Measurements from ENCODE around the gene DNMT3L. TPM values are rescaled to one million over a fixed set of nuclear protein-coding genes. Genes with fewer than 3 reads are reported as not detected.
A peak's percentile ranks its signal among the peaks of the same experiment; 100 is the strongest.
"Not testable (repeated sequence)": the region's sequence is repeated elsewhere in the genome, so short reads cannot be mapped to it uniquely, and the experiment has no call there.

The DNMT3L gene
- total RNA-seq, 2 experiments from 2014 or later: not detected

DNA sequence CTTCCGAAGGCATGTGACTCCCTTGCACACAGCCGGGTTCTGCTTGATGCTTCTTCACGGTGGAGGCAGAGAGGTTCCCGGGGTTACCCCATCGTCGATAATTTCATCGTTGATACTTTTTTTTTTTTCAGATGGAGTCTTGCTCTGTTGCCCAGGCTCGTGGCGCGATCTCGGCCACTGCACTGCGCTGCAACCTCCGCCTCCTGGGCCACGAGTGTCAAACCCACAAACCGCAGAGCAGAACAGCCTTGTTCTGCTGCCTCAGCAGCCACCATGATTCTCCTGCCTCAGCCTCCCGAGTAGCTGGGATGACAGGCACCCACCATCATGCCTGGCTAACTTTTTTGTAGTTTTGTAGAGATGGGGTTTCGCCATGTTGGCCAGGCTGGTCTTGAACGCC, 41.0 kb downstream of the DNMT3L start:
- DNase-seq (ENCODE audit: low spot score); H4K20me1 ChIP-seq (ENCODE audit: insufficient read depth, low read length); H2AFZ ChIP-seq (ENCODE audit: low read length); H3K27ac ChIP-seq (ENCODE audit: low read depth, low read length, poor library complexity, severe bottlenecking); CTCF ChIA-PET (ENCODE audit: unreplicated experiment); H3K79me2 ChIP-seq (ENCODE audit: insufficient read depth, low read depth, low read length); H3K4me3 ChIP-seq (ENCODE audit: low read depth, low read length, poor library complexity, severe bottlenecking); H3K36me3 ChIP-seq (ENCODE audit: insufficient read depth, low read length); intact Hi-C loops (cut with micrococcal nuclease; ENCODE audit: unreplicated experiment); H3K9me3 ChIP-seq (ENCODE audit: low read length); H3K4me1 ChIP-seq (ENCODE audit: insufficient read depth, low read length, poor library complexity, severe bottlenecking); POLR2A ChIA-PET; BruUV-seq (replicated peaks); H3K4me2 ChIP-seq (ENCODE audit: low read length); H3K9me2 ChIP-seq (ENCODE audit: insufficient read depth, low read length): not testable (repeated sequence)

- H3K4me3 ChIP-seq (ENCODE audit: low read depth, low read length, poor library complexity, severe bottlenecking); POLR2A ChIA-PET; H3K9me3 ChIP-seq (ENCODE audit: low read length); H3K4me2 ChIP-seq (ENCODE audit: low read length); DNase-seq (ENCODE audit: low spot score); H3K36me3 ChIP-seq (ENCODE audit: insufficient read depth, low read length); H2AFZ ChIP-seq (ENCODE audit: low read length); H3K27ac ChIP-seq (ENCODE audit: low read depth, low read length, poor library complexity, severe bottlenecking); H3K79me2 ChIP-seq (ENCODE audit: insufficient read depth, low read depth, low read length); H3K4me1 ChIP-seq (ENCODE audit: insufficient read depth, low read length, poor library complexity, severe bottlenecking); CTCF ChIA-PET (ENCODE audit: unreplicated experiment); H3K9me2 ChIP-seq (ENCODE audit: insufficient read depth, low read length); BruUV-seq (replicated peaks); H4K20me1 ChIP-seq (ENCODE audit: insufficient read depth, low read length); intact Hi-C loops (cut with micrococcal nuclease; ENCODE audit: unreplicated experiment): not testable (repeated sequence)
Observed at GRCh38 chr21:44218461-44218860, 43.2 kb downstream of the DNMT3L start.

- H3K36me3 ChIP-seq (ENCODE audit: insufficient read depth, low read length); intact Hi-C loops (cut with micrococcal nuclease; ENCODE audit: unreplicated experiment); CTCF ChIA-PET (ENCODE audit: unreplicated experiment); H3K9me2 ChIP-seq (ENCODE audit: insufficient read depth, low read length); H2AFZ ChIP-seq (ENCODE audit: low read length); BruUV-seq (replicated peaks); H3K9me3 ChIP-seq (ENCODE audit: low read length); H3K27ac ChIP-seq (ENCODE audit: low read depth, low read length, poor library complexity, severe bottlenecking); DNase-seq (ENCODE audit: low spot score); H3K79me2 ChIP-seq (ENCODE audit: insufficient read depth, low read depth, low read length); H4K20me1 ChIP-seq (ENCODE audit: insufficient read depth, low read length); H3K4me2 ChIP-seq (ENCODE audit: low read length); H3K4me3 ChIP-seq (ENCODE audit: low read depth, low read length, poor library complexity, severe bottlenecking); H3K4me1 ChIP-seq (ENCODE audit: insufficient read depth, low read length, poor library complexity, severe bottlenecking); POLR2A ChIA-PET: not testable (repeated sequence)
Observed at GRCh38 chr21:44211978-44212377, 49.7 kb downstream of the DNMT3L start.

GRCh38 chr21:44211574-44211973, 50.1 kb downstream of the DNMT3L start:
- H3K79me2 ChIP-seq (ENCODE audit: insufficient read depth, low read depth, low read length); H3K27ac ChIP-seq (ENCODE audit: low read depth, low read length, poor library complexity, severe bottlenecking); DNase-seq (ENCODE audit: low spot score); H3K4me2 ChIP-seq (ENCODE audit: low read length); POLR2A ChIA-PET; H3K4me1 ChIP-seq (ENCODE audit: insufficient read depth, low read length, poor library complexity, severe bottlenecking); H3K36me3 ChIP-seq (ENCODE audit: insufficient read depth, low read length); H3K9me2 ChIP-seq (ENCODE audit: insufficient read depth, low read length); H3K4me3 ChIP-seq (ENCODE audit: low read depth, low read length, poor library complexity, severe bottlenecking); H2AFZ ChIP-seq (ENCODE audit: low read length); intact Hi-C loops (cut with micrococcal nuclease; ENCODE audit: unreplicated experiment); CTCF ChIA-PET (ENCODE audit: unreplicated experiment); BruUV-seq (replicated peaks); H3K9me3 ChIP-seq (ENCODE audit: low read length); H4K20me1 ChIP-seq (ENCODE audit: insufficient read depth, low read length): not testable (repeated sequence)

DNA sequence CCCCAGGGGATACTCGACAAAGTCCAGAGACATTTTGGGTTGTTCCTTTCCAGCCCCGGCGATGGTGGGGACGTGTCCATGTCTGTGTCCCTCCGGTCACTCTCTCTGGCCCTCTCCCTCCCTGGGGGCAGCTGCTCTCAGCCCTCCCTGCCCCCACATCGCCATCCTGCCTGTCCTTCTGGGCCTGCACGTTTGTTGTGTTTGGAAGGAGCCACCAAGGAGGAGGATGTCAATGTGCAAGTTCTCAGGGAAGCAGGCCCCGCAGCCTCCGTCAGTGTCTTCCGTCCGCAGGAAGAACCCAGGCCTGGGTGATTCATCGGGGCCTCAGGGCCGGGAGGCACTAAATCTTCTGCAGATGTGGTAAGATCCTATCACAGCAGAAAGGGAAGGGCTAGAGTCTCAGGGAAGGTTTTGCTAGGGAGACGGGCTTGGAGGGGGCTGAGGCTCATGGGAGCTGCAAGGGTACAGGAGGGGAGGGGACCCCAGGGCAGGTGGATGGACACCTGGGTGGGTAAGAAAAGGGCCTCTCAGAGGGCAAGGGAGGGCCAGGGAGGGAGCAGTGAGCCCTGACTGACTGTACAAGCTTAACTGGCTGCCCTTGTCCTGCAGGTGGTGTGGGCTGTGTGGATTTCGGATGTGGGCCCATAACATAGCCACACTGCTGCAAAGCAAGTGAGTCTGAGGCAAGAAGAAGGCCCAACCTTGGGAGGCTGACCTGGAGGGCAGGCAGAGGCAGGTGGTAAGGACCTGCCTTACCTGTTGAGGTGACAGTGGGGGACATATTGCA, 53.6 kb downstream of the DNMT3L start:
- BruUV-seq (replicated peaks); H3K36me3 ChIP-seq (ENCODE audit: insufficient read depth, low read length); intact Hi-C loops (cut with micrococcal nuclease; ENCODE audit: unreplicated experiment); H2AFZ ChIP-seq (ENCODE audit: low read length); H3K4me3 ChIP-seq (ENCODE audit: low read depth, low read length, poor library complexity, severe bottlenecking); DNase-seq (ENCODE audit: low spot score); H3K4me1 ChIP-seq (ENCODE audit: insufficient read depth, low read length, poor library complexity, severe bottlenecking); H3K79me2 ChIP-seq (ENCODE audit: insufficient read depth, low read depth, low read length); H3K9me3 ChIP-seq (ENCODE audit: low read length); CTCF ChIA-PET (ENCODE audit: unreplicated experiment); POLR2A ChIA-PET; H4K20me1 ChIP-seq (ENCODE audit: insufficient read depth, low read length); H3K9me2 ChIP-seq (ENCODE audit: insufficient read depth, low read length): not testable (repeated sequence)
- H3K4me2 ChIP-seq (ENCODE audit: low read length): peak overlapping the region; percentile 50; the same call in 1 of the 2 replicates
- H3K27ac ChIP-seq (ENCODE audit: low read depth, low read length, poor library complexity, severe bottlenecking): peak overlapping the region; percentile 47

DNA sequence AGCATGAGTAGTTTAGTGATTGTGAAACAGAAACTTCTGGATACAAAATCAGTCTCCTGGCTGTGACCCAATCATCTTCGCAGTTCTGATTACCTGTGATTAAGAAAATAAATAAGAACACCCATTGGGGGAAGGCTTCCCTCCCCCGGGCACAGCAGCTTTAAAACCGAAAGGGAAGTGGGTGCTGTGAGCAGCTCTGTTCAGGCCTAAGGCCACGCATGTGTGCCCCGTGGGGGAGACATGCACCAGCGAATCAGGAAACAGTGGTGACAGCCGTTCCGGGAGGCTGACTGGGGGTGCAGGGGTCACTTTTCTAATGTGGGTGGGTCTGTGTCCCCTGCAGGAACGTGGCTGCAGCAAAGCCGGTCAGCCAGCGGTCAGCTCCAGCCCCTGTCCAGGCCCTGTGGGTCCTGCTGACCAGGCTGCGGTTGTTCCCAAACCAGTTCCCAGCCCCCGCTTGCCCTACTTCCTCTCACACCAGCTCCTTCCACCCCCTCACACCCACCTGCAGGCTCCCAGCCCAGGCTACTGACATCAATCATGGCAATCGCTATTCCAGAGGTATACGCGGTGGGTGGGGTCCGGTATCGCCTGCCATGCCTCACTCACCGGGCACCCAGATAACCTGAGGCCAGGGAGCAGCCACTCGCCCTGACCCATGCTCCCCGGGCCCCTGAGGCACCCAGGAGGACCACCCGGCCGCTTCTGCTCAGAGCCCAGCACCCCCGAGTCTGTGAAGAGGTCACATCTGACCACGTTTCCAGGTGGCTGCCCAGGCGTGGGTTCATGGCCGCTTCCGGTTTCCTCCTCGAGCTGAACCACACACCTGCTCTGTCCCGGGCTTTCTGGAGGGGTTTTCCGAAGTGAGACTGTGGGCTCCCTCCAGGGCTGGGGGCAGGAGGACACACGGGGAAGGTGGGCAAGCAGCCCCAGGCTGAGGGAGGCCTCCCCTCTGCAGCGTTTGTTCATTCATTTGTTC, 54.7 kb downstream of the DNMT3L start:
- H3K4me2 ChIP-seq (ENCODE audit: low read length); H3K27ac ChIP-seq (ENCODE audit: low read depth, low read length, poor library complexity, severe bottlenecking); H3K36me3 ChIP-seq (ENCODE audit: insufficient read depth, low read length); H3K9me3 ChIP-seq (ENCODE audit: low read length); H2AFZ ChIP-seq (ENCODE audit: low read length); H3K9me2 ChIP-seq (ENCODE audit: insufficient read depth, low read length); H3K4me1 ChIP-seq (ENCODE audit: insufficient read depth, low read length, poor library complexity, severe bottlenecking); CTCF ChIA-PET (ENCODE audit: unreplicated experiment); BruUV-seq (replicated peaks); POLR2A ChIA-PET; H3K79me2 ChIP-seq (ENCODE audit: insufficient read depth, low read depth, low read length); H4K20me1 ChIP-seq (ENCODE audit: insufficient read depth, low read length); DNase-seq (ENCODE audit: low spot score); intact Hi-C loops (cut with micrococcal nuclease; ENCODE audit: unreplicated experiment); H3K4me3 ChIP-seq (ENCODE audit: low read depth, low read length, poor library complexity, severe bottlenecking): not testable (repeated sequence)
